SU-DHL-6 (cell line): Measurements from ENCODE around the gene COL23A1.

Experiments
- H2AFZ ChIP-seq: fragments of 200-600 bp; sonication (generic); 2 replicates; pipeline ENCODE4 v1.6.1; 2014; ENCODE audit warnings: low read depth, mild to moderate bottlenecking, moderate library complexity, mixed read lengths, antibody characterized with exemption, low read length; ENCODE audit not compliant: severe bottlenecking
- H3F3A ChIP-seq: fragments of 200-600 bp; shearing (Covaris generic); 2 replicates; pipeline ENCODE4 v1.6.0; 2016; ENCODE audit warnings: antibody characterized with exemption, mild to moderate bottlenecking; ENCODE audit not compliant: insufficient read depth
- H3K27ac ChIP-seq: fragments of 200-600 bp; sonication (generic); 2 replicates; pipeline ENCODE4 v1.5.1; 2016; ENCODE audit warnings: low read depth, mild to moderate bottlenecking, low read length, moderate library complexity, mixed read lengths
- H3K27me3 ChIP-seq: fragments of 200-600 bp; sonication (generic), shearing (Covaris generic); 2 replicates; pipeline ENCODE4 v1.6.0; 2014; ENCODE audit warnings: mild to moderate bottlenecking, low read length
- H3K36me3 ChIP-seq: fragments of 200-600 bp; sonication (generic); 2 replicates; pipeline ENCODE4 v1.6.1; 2014; ENCODE audit warnings: mild to moderate bottlenecking, low read length, mixed read lengths
- H3K4me2 ChIP-seq: fragments of 300-600, 200-600 bp; shearing (Covaris generic), sonication (generic); 2 replicates; pipeline ENCODE4 v1.6.0; 2014; ENCODE audit warnings: low read length, low read depth, mild to moderate bottlenecking; ENCODE audit not compliant: poor library complexity, severe bottlenecking
- H3K4me3 ChIP-seq: fragments of 200-600 bp; sonication (generic); 2 replicates; pipeline ENCODE4 v1.5.1; 2014; ENCODE audit warnings: antibody characterized with exemption, low read length, mild to moderate bottlenecking, mixed read lengths; ENCODE audit not compliant: insufficient read depth, poor library complexity, severe bottlenecking
- H3K79me2 ChIP-seq: fragments of 200-600 bp; sonication (generic); 2 replicates; pipeline ENCODE4 v1.6.1; 2014; ENCODE audit warnings: mild to moderate bottlenecking, low read length, moderate library complexity; ENCODE audit not compliant: insufficient read depth
- H3K9ac ChIP-seq: fragments of 200-600 bp; sonication (generic); 2 replicates; pipeline ENCODE4 v1.7.0; 2014; ENCODE audit warnings: mild to moderate bottlenecking, low read length
- H3K9me2 ChIP-seq: fragments of 200-600 bp; sonication (generic); replicated peaks from 2 replicates; pipeline ENCODE4 v1.6.1; 2014; ENCODE audit warnings: low read length; ENCODE audit not compliant: insufficient read depth
- H3K9me3 ChIP-seq: fragments of 200-600 bp; sonication (generic); 2 replicates; pipeline ENCODE4 v1.6.1; 2014; ENCODE audit warnings: low read length, mixed read lengths; ENCODE audit not compliant: insufficient read depth
- H4K20me1 ChIP-seq: fragments of 200-600 bp; sonication (generic); 2 replicates; pipeline ENCODE4 v1.6.1; 2014; ENCODE audit warnings: low read depth, mild to moderate bottlenecking, antibody characterized with exemption, low read length, moderate library complexity, mixed read lengths
- EZH2phosphoT487 ChIP-seq: fragments of 200-600 bp; sonication (generic), shearing (Covaris generic); conservative IDR thresholded peaks from 2 replicates; pipeline ENCODE4 v1.6.1; 2018; ENCODE audit warnings: mild to moderate bottlenecking, antibody characterized with exemption, low read length, moderate library complexity, mixed read lengths
- TF ChIP-seq, protein P1 (sequence below): fragments of 200-600 bp; sonication (generic); IDR thresholded peaks from one replicate; pipeline ENCODE4 v1.5.1; 2017; ENCODE audit warnings: antibody characterized with exemption, mild to moderate bottlenecking, low read length, moderate library complexity; ENCODE audit not compliant: insufficient read depth, poor library complexity, severe bottlenecking

COL23A1 gene

DNA sequence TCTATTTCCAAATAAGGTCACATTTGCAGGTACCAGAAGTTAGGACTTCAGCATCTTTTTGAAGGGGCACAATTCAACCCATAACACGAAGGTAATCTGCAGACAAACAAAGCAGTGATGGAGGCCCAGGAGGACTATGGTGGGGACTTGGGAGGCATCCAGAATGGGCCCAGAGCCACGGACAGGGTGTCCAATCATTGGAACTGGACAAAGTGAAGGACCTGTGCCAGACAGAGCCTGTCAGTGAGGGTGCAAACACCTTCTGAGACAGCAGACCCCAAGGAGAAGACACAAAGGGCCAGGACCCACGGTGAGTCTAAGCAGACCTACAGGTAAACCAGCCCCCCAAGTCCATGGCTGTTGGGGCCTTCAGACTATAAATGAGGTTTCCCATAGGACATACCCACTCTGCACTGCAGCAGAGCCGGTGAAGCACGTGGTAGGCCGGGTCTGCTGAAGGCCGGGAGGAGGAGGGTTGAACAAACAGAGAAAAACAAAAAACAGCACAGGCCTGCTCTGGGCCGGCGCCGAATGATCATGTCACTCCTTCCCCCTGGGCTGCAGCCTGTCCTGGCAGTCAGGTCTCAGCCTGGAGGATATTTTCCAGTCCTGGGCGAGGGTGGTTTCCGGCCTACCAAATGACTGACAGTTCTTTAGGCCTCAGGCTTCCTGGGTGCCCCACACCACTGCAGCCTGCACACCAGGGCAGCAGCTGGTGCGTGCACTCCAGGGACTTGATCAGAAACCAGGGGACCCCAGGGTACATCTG, 84.4 kb downstream of the COL23A1 start:
- H3K27ac ChIP-seq: no peak overlapping the region
- no peaks in the 10 kb centered on the region for H3K79me2 ChIP-seq
- H3K9me3 ChIP-seq: no peaks in the 10 kb centered on the region
- no peaks in the 10 kb centered on the region for H4K20me1 ChIP-seq
- no peaks in the 10 kb centered on the region for H3K9me2 ChIP-seq
- TF ChIP-seq, protein P1, sequence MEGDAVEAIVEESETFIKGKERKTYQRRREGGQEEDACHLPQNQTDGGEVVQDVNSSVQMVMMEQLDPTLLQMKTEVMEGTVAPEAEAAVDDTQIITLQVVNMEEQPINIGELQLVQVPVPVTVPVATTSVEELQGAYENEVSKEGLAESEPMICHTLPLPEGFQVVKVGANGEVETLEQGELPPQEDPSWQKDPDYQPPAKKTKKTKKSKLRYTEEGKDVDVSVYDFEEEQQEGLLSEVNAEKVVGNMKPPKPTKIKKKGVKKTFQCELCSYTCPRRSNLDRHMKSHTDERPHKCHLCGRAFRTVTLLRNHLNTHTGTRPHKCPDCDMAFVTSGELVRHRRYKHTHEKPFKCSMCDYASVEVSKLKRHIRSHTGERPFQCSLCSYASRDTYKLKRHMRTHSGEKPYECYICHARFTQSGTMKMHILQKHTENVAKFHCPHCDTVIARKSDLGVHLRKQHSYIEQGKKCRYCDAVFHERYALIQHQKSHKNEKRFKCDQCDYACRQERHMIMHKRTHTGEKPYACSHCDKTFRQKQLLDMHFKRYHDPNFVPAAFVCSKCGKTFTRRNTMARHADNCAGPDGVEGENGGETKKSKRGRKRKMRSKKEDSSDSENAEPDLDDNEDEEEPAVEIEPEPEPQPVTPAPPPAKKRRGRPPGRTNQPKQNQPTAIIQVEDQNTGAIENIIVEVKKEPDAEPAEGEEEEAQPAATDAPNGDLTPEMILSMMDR: no peak
- no peak for TF ChIP-seq EZH2phosphoT487
- H3F3A ChIP-seq: no peaks in the 10 kb centered on the region
- H3K4me2 ChIP-seq: no peak overlapping the region
- H2AFZ ChIP-seq: no peak overlapping the region
- H3K27me3 ChIP-seq: no peaks in the 10 kb centered on the region
- H3K9ac ChIP-seq: no peak overlapping the region
- H3K4me3 ChIP-seq: no peak overlapping the region
- H3K36me3 ChIP-seq: no peaks in the 10 kb centered on the region

DNA sequence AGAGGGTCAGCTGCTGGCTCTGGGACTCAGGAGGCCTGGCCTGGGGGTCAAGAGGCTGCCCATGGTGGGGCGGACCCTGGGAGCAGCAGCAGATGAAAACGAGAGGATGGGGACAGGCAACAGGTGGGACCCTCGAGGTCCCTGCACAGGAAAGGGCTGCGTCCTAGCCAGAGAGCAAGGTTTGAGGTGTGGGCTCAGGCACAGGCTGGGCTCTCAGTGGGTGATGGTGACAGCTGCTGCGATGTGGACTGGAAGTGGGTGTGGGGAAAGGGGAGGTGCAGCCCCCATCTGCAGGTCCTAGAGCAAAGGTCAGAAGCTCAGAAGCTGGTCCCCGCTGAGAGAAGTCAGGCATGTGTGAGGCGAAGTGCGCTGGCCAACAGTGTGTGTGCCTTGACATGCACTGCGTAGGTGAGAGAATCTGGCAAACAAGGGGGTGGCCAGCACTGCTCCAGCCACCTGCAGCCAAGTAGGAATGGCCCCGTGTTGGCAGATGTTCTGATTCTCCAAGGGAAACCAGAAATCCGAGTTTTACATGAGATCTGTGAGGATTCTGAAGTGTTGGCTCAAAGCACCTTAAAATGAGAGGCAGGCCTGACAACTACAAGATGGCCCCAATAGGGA, 85.7 kb downstream of the COL23A1 start:
- H3K9me2 ChIP-seq: no peaks in the 10 kb centered on the region
- H3K79me2 ChIP-seq: no peaks in the 10 kb centered on the region
- no peak overlapping the region for H2AFZ ChIP-seq
- no peak overlapping the region for H3K4me2 ChIP-seq
- TF ChIP-seq EZH2phosphoT487: no peak
- TF ChIP-seq, protein P1: no peak
- no peak overlapping the region for H3K27ac ChIP-seq
- H3K4me3 ChIP-seq: no peak overlapping the region
- H3K36me3 ChIP-seq: no peaks in the 10 kb centered on the region
- no peak overlapping the region for H3K9ac ChIP-seq
- H3K27me3 ChIP-seq: no peaks in the 10 kb centered on the region
- H3F3A ChIP-seq: no peaks in the 10 kb centered on the region
- no peaks in the 10 kb centered on the region for H4K20me1 ChIP-seq
- no peaks in the 10 kb centered on the region for H3K9me3 ChIP-seq

DNA sequence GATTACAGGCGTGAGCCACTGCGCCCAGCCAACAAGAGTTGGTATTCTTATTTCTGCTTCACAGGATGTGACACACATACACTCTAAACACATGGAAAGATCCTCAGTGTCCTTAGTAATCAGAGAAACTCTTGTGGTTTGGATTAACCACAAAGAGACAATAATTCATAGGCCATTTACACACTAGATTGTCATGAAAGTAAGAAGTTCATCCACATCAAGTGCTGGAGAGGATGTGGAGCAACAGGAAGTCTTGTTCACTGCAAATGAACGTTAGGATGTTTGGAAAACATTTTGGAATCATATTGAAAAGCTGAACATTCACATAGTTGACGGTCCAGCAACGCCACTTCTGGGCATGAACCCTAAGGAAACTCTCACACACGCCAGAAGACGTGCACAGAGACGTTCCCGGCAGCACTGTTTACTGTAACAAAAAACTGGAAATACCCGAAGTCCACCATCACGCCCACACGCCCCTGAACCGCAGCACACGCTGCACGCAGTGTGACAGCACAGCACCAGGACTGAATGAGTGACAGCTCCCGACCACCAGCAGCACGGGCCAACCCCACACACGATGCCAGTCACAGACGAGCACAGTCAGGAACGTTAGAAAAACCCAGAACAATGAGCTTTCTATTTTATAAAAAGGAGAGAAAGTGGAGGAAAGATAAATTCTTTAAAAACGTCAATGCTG, 87.6 kb downstream of the COL23A1 start:
- H3K9me2 ChIP-seq: no peaks in the 10 kb centered on the region

More for the DNA sequence above, 87.6 kb downstream of the COL23A1 start:
- H3K79me2 ChIP-seq: no peaks in the 10 kb centered on the region
- no peaks in the 10 kb centered on the region for H3F3A ChIP-seq
- no peak overlapping the region for H2AFZ ChIP-seq
- no peak overlapping the region for H3K9ac ChIP-seq
- no peak overlapping the region for H3K4me2 ChIP-seq
- H3K27ac ChIP-seq: no peak overlapping the region
- H3K9me3 ChIP-seq: no peaks in the 10 kb centered on the region
- H4K20me1 ChIP-seq: no peaks in the 10 kb centered on the region
- no peak for TF ChIP-seq EZH2phosphoT487
- TF ChIP-seq, protein P1: no peak
- no peak overlapping the region for H3K4me3 ChIP-seq
- H3K27me3 ChIP-seq: no peaks in the 10 kb centered on the region
- H3K36me3 ChIP-seq: no peaks in the 10 kb centered on the region
